ENCODE data around the gene ROBO1. TPM values are rescaled to one million over a fixed set of nuclear protein-coding genes. Genes with fewer than 3 reads are reported as not detected.

Gene ROBO1
- total RNA-seq, 2 experiments from 2014 or later = 0.36 to 0.69 TPM

GRCh38 chr3:78846718-78847117 lies 921.1 kb downstream of the ROBO1 start:
- H3K9me3 ChIP-seq (ENCODE audit: control insufficient read depth in 1 of 2, insufficient read depth in 1 of 2, low read length in 2 of 2) = no peaks in the 10 kb centered on the region
- no peaks in the 10 kb centered on the region for H3K27me3 ChIP-seq (ENCODE audit: control insufficient read depth in 1 of 2, insufficient read depth in 2 of 2, low read length in 2 of 2)
- Mint-ChIP-seq H3K9me3 (no peaks in the 10 kb centered on the region), H3K27me3 (no peaks in the 10 kb centered on the region), H3K27ac (no peak overlapping the region), H3K36me3 (ENCODE audit: low read depth) (no peaks in the 10 kb centered on the region), H3K4me1 (ENCODE audit: low read depth) (no peaks in the 10 kb centered on the region), H3K4me3 (no peak overlapping the region)
- ChIA-PET CTCF (no interaction called here), POLR2A (no interaction called here)
- intact Hi-C loops (cut with DNase I, micrococcal nuclease) = no loop called here
- ATAC-seq (ENCODE audit: poor library complexity) (no peak), DNase-seq (no peak)
- no peaks in the 10 kb centered on the region for H3K36me3 ChIP-seq (ENCODE audit: insufficient read depth, low read length)
- no peak overlapping the region for H3K27ac ChIP-seq (ENCODE audit: low read depth in 1 of 2, low read length in 2 of 2)
- no peak for TF ChIP-seq CTCF (IDR thresholded peaks at IDR 0.05)
- no peak overlapping the region for H3K4me3 ChIP-seq (ENCODE audit: low read length)
- H3K4me1 ChIP-seq (ENCODE audit: insufficient read depth, low read length) = no peaks in the 10 kb centered on the region

GRCh38 chr3:78845605-78846004 lies 922.2 kb downstream of the ROBO1 start:
- Mint-ChIP-seq H3K27ac (no peak overlapping the region), H3K36me3 (ENCODE audit: low read depth) (no peaks in the 10 kb centered on the region), H3K4me1 (ENCODE audit: low read depth) (no peaks in the 10 kb centered on the region), H3K9me3 (no peaks in the 10 kb centered on the region), H3K4me3 (no peak overlapping the region), H3K27me3 (no peaks in the 10 kb centered on the region)
- no peak overlapping the region for H3K27ac ChIP-seq (ENCODE audit: low read depth in 1 of 2, low read length in 2 of 2)
- DNase-seq = no peak
- no peaks in the 10 kb centered on the region for H3K27me3 ChIP-seq (ENCODE audit: control insufficient read depth in 1 of 2, insufficient read depth in 2 of 2, low read length in 2 of 2)
- no peak for ATAC-seq (ENCODE audit: poor library complexity)
- ChIA-PET CTCF (no interaction called here), POLR2A (no interaction called here)
- H3K9me3 ChIP-seq (ENCODE audit: control insufficient read depth in 1 of 2, insufficient read depth in 1 of 2, low read length in 2 of 2) = no peaks in the 10 kb centered on the region
- intact Hi-C loops (cut with DNase I, micrococcal nuclease) = no loop called here
- no peaks in the 10 kb centered on the region for H3K36me3 ChIP-seq (ENCODE audit: insufficient read depth, low read length)
- no peak for TF ChIP-seq CTCF (IDR thresholded peaks at IDR 0.05)
- H3K4me1 ChIP-seq (ENCODE audit: insufficient read depth, low read length) = no peaks in the 10 kb centered on the region
- H3K4me3 ChIP-seq (ENCODE audit: low read length) = no peak overlapping the region

GRCh38 chr3:78844307-78844706 lies 923.5 kb downstream of the ROBO1 start:
- Histone ChIP-seq H3K27me3 (ENCODE audit: control insufficient read depth in 1 of 2, insufficient read depth in 2 of 2, low read length in 2 of 2) (no peaks in the 10 kb centered on the region), H3K36me3 (ENCODE audit: insufficient read depth, low read length) (no peaks in the 10 kb centered on the region), H3K4me1 (ENCODE audit: insufficient read depth, low read length) (no peaks in the 10 kb centered on the region), H3K4me3 (ENCODE audit: low read length) (no peak overlapping the region), H3K9me3 (ENCODE audit: control insufficient read depth in 1 of 2, insufficient read depth in 1 of 2, low read length in 2 of 2) (no peaks in the 10 kb centered on the region), H3K27ac (ENCODE audit: low read depth in 1 of 2, low read length in 2 of 2) (no peak overlapping the region)
- H3K4me3 Mint-ChIP-seq = no peak overlapping the region
- no peaks in the 10 kb centered on the region for H3K36me3 Mint-ChIP-seq (ENCODE audit: low read depth)
- CTCF ChIA-PET = no interaction called here
- DNase-seq (no peak), ATAC-seq (ENCODE audit: poor library complexity) (no peak)
- H3K9me3 Mint-ChIP-seq = peaks cover 3% of the 10 kb centered on the region
- POLR2A ChIA-PET = no interaction called here
- no peak overlapping the region for H3K27ac Mint-ChIP-seq
- TF ChIP-seq CTCF (IDR thresholded peaks at IDR 0.05) = no peak
- intact Hi-C loops (cut with DNase I, micrococcal nuclease) = no loop called here
- H3K4me1 Mint-ChIP-seq (ENCODE audit: low read depth) = no peaks in the 10 kb centered on the region
- H3K27me3 Mint-ChIP-seq = no peaks in the 10 kb centered on the region

Measured in CD4-positive, alpha-beta T cell (primary cell).